ENCODE measurements around the gene ADGRG3. TPM values are rescaled to one million over a fixed set of nuclear protein-coding genes. Genes with fewer than 3 reads are reported as not detected.

ADGRG3 gene
- total RNA-seq, 1 experiment from 2014 or later, result not detected

DNA sequence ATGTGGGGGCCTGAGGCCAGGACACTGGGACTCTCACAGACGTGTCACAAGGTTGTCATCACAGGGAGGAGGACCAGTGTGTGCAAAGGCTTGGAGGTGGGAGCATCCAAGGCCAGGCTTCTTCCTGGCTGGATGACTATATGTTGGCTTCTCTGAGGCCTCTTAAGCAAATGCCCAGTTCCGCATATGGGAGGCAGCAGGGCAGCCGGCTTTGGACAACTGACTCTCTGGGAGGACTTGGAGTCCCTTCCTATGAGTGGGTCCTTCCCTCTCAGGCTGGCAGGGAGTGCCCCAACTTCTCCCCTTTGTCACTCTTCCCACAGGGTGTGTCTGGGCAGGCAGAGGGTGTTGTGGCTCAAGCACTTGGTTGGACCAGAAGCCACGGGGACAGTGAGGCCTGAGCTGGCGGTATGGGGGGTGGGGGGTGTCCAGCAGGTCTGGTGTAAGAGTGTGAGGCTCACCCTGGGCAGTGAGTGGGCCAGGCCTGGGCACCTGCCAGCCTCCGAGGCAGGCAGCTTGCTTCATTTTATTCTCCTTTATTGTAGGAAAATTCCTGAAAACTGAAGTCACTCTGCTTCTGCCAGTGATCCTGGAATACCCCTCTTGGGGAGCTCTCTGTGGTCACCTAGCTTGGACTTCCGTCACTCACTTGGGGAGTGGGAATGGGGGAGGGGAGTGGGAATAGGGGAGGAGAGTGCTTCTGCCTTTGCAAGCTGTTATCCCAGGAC is 24.8 kb upstream of the ADGRG3 start:
- ChIA-PET CTCF (no interaction called here), RAD21 (ENCODE audit: low non-redundant PET in 1 of 2, low total read pairs in 2 of 2, uncharacterized antibody in 2 of 2, unreplicated experiment in 2 of 2) (no interaction called here), POLR2A (interaction anchor here (1.1 kb wide), 1 partner anchor 22 kb away, joined by 3 read pairs; no protein-coding TSS in a partner anchor)
- Histone ChIP-seq H3K27me3 (ENCODE audit: insufficient read depth, low read length) (no peaks in the 10 kb centered on the region), H3K4me1 (ENCODE audit: control insufficient read depth in 1 of 2, insufficient read depth in 2 of 2, low read length in 2 of 2) (peaks cover 6 to 20% of the 10 kb centered on the region in 2 experiments; a peak in 3 of 4 replicates), H4K20me1 (ENCODE audit: insufficient read depth) (no peaks in the 10 kb centered on the region), H3K9me3 (ENCODE audit: control insufficient read depth in 1 of 2, insufficient read depth in 1 of 2, low read depth in 1 of 2, low read length in 2 of 2) (no peaks in the 10 kb centered on the region), H3K79me2 (ENCODE audit: insufficient read depth, low read length) (no peaks in the 10 kb centered on the region), H3K4me3 (replicated peaks in 1 of 2; ENCODE audit: low read depth in 1 of 2, low read length in 2 of 2) (no peak overlapping the region), H3K4me2 (ENCODE audit: low read length) (peak overlapping the region; percentile 26; the same call in 1 of the 2 replicates), H3K27ac (ENCODE audit: low read depth, low read length) (peak overlapping the region; percentile 6; the same call in 1 of the 2 replicates), H3K36me3 (ENCODE audit: control insufficient read depth in 1 of 2, insufficient read depth in 2 of 2, low read length in 2 of 2) (no peaks in the 10 kb centered on the region; a peak in 1 of 4 replicates), H2AFZ (ENCODE audit: low read depth, low read length, poor library complexity, severe bottlenecking) (no peak overlapping the region), H3K9ac (ENCODE audit: low read length) (no peak overlapping the region), H3K9me2 (ENCODE audit: insufficient read depth) (no peaks in the 10 kb centered on the region)
- TF ChIP-seq CEBPB (IDR thresholded peaks at IDR 0.05; ENCODE audit: low read depth), result no peak
- TF ChIP-seq YY1 (IDR thresholded peaks at IDR 0.05; ENCODE audit: extremely low read depth, insufficient replicate concordance, low read depth, low read length), result no peak
- TF ChIP-seq EZH2 (IDR thresholded peaks at IDR 0.05), result no peak
- TF ChIP-seq, protein P1, sequence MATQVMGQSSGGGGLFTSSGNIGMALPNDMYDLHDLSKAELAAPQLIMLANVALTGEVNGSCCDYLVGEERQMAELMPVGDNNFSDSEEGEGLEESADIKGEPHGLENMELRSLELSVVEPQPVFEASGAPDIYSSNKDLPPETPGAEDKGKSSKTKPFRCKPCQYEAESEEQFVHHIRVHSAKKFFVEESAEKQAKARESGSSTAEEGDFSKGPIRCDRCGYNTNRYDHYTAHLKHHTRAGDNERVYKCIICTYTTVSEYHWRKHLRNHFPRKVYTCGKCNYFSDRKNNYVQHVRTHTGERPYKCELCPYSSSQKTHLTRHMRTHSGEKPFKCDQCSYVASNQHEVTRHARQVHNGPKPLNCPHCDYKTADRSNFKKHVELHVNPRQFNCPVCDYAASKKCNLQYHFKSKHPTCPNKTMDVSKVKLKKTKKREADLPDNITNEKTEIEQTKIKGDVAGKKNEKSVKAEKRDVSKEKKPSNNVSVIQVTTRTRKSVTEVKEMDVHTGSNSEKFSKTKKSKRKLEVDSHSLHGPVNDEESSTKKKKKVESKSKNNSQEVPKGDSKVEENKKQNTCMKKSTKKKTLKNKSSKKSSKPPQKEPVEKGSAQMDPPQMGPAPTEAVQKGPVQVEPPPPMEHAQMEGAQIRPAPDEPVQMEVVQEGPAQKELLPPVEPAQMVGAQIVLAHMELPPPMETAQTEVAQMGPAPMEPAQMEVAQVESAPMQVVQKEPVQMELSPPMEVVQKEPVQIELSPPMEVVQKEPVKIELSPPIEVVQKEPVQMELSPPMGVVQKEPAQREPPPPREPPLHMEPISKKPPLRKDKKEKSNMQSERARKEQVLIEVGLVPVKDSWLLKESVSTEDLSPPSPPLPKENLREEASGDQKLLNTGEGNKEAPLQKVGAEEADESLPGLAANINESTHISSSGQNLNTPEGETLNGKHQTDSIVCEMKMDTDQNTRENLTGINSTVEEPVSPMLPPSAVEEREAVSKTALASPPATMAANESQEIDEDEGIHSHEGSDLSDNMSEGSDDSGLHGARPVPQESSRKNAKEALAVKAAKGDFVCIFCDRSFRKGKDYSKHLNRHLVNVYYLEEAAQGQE (IDR thresholded peaks at IDR 0.05; ENCODE audit: low read depth), result no peak
- no peak for TF ChIP-seq TCF7L2 (IDR thresholded peaks at IDR 0.05; ENCODE audit: borderline replicate concordance, extremely low read depth, insufficient read depth, insufficient read length)
- TF ChIP-seq CTCF (IDR thresholded peaks at IDR 0.05 in 2 of 3, conservative IDR thresholded peaks at IDR 0.05 in 1 of 3; ENCODE audit: borderline replicate concordance in 1 of 3, insufficient read depth in 1 of 3, low read depth in 2 of 3, low read length in 2 of 3), result no peak
- no peak for TF ChIP-seq POLR2A (IDR thresholded peaks at IDR 0.05; ENCODE audit: borderline replicate concordance, extremely low read depth, insufficient read depth, insufficient read length)
- TF ChIP-seq SIN3A (IDR thresholded peaks at IDR 0.05; ENCODE audit: low read depth), result no peak
- DNase-seq (ENCODE audit: low read depth, low spot score) (no peak), ATAC-seq (peak; percentile 35)
- BruUV-seq (replicated peaks), result no TSS peak
- intact Hi-C loops (cut with micrococcal nuclease), result no loop called here

Measured in HCT116 (cell line).